ENCODE measurements around the gene MLN.
A peak's percentile ranks its signal among the peaks of the same experiment; 100 is the strongest.

MLN gene

DNA sequence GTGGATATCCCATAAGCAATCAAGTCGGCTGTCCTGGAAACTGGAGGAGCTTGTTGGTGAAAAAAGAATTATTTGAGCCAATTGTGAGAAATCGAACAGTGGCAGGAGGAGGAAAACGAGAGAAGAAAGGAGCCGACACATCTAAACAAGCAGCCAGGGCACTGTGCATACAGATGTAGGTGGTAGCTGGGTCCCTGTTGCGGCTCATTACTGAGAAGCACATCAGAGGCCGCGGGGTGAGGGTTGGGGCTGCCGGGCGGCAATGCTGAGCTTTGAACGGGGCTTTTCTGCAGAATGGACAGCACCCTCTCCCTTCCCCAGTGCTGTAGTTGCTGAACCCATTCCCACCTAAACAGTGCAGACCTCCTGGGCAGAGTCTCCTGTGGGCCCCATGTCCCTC, 10.8 kb downstream of the MLN start:
- Histone ChIP-seq H3K27me3 (ENCODE audit: insufficient read depth, low read length, poor library complexity) (no peaks in the 10 kb centered on the region), H3K79me1 (ENCODE audit: low read length) (no peaks in the 10 kb centered on the region), H3K4me3 (ENCODE audit: low read length) (no peak overlapping the region), H3K79me2 (ENCODE audit: control insufficient read depth, insufficient read depth, low read length) (no peaks in the 10 kb centered on the region), H3K56ac (ENCODE audit: low read length) (no peak overlapping the region), H3K4me1 (ENCODE audit: control insufficient read depth, low read depth, low read length) (peaks cover 6% of the 10 kb centered on the region), H4K8ac (ENCODE audit: low read depth, low read length) (no peak overlapping the region), H3K4me2 (ENCODE audit: low read length) (no peak overlapping the region), H2BK5ac (ENCODE audit: low read length) (no peak overlapping the region), H2AK5ac (ENCODE audit: low read length) (no peak overlapping the region), H3K18ac (ENCODE audit: low read length) (no peak overlapping the region), H2BK15ac (replicated peaks; ENCODE audit: low read depth) (no peak overlapping the region), H3K4ac (ENCODE audit: low read depth, low read length) (no peak overlapping the region), H3K23ac (ENCODE audit: low read length) (no peak overlapping the region), H4K5ac (ENCODE audit: low read length) (no peak overlapping the region), H3K9ac (ENCODE audit: low read length) (no peak overlapping the region), H3K27ac (ENCODE audit: low read depth, low read length) (no peak overlapping the region), H2BK120ac (ENCODE audit: low read depth, low read length) (no peak overlapping the region), H3K36me3 (ENCODE audit: control insufficient read depth, insufficient read depth, low read length) (no peaks in the 10 kb centered on the region)
- no CpG with 5 or more reads among the region's 10 CpGs for WGBS (ENCODE audit: extremely low coverage, insufficient coverage, low lambda C conversion rate)
- no peak for DNase-seq

- no peak overlapping the region for H4K8ac ChIP-seq (ENCODE audit: low read depth, low read length)
- no peak for DNase-seq
- peaks cover 4% of the 10 kb centered on the region for H3K79me1 ChIP-seq (ENCODE audit: low read length)
- no peak overlapping the region for H2AK5ac ChIP-seq (ENCODE audit: low read length)
- no peak overlapping the region for H3K23ac ChIP-seq (ENCODE audit: low read length)
- no peaks in the 10 kb centered on the region for H3K27me3 ChIP-seq (ENCODE audit: insufficient read depth, low read length, poor library complexity)
- no peak overlapping the region for H4K5ac ChIP-seq (ENCODE audit: low read length)
- no peaks in the 10 kb centered on the region for H3K36me3 ChIP-seq (ENCODE audit: control insufficient read depth, insufficient read depth, low read length)
- no peak overlapping the region for H3K56ac ChIP-seq (ENCODE audit: low read length)
- H2BK15ac ChIP-seq (replicated peaks; ENCODE audit: low read depth): no peak overlapping the region
- WGBS (ENCODE audit: extremely low coverage, insufficient coverage, low lambda C conversion rate): no CpG with 5 or more reads among the region's 7 CpGs
- no peak overlapping the region for H2BK5ac ChIP-seq (ENCODE audit: low read length)
- H3K4me1 ChIP-seq (ENCODE audit: control insufficient read depth, low read depth, low read length): peaks cover 15% of the 10 kb centered on the region
- H3K9ac ChIP-seq (ENCODE audit: low read length): no peak overlapping the region
- H3K4ac ChIP-seq (ENCODE audit: low read depth, low read length): no peak overlapping the region
- H3K79me2 ChIP-seq (ENCODE audit: control insufficient read depth, insufficient read depth, low read length): peaks cover 10% of the 10 kb centered on the region
- no peak overlapping the region for H3K18ac ChIP-seq (ENCODE audit: low read length)
- no peak overlapping the region for H3K4me3 ChIP-seq (ENCODE audit: low read length)
- no peak overlapping the region for H2BK120ac ChIP-seq (ENCODE audit: low read depth, low read length)
- H3K27ac ChIP-seq (ENCODE audit: low read depth, low read length): no peak overlapping the region
- no peak overlapping the region for H3K4me2 ChIP-seq (ENCODE audit: low read length)
Measured at GRCh38 chr6:33791620-33792019, 12.2 kb downstream of the MLN start.

GRCh38 chr6:33790910-33791309, 12.9 kb downstream of the MLN start:
- Histone ChIP-seq H4K5ac (ENCODE audit: low read length) (no peak overlapping the region), H2BK15ac (replicated peaks; ENCODE audit: low read depth) (no peak overlapping the region), H2BK120ac (ENCODE audit: low read depth, low read length) (no peak overlapping the region), H3K36me3 (ENCODE audit: control insufficient read depth, insufficient read depth, low read length) (no peaks in the 10 kb centered on the region), H3K79me2 (ENCODE audit: control insufficient read depth, insufficient read depth, low read length) (peaks cover 15% of the 10 kb centered on the region), H3K27me3 (ENCODE audit: insufficient read depth, low read length, poor library complexity) (no peaks in the 10 kb centered on the region), H3K27ac (ENCODE audit: low read depth, low read length) (no peak overlapping the region), H3K4me3 (ENCODE audit: low read length) (no peak overlapping the region), H3K23ac (ENCODE audit: low read length) (no peak overlapping the region), H2BK5ac (ENCODE audit: low read length) (no peak overlapping the region), H3K79me1 (ENCODE audit: low read length) (peaks cover 6% of the 10 kb centered on the region), H3K18ac (ENCODE audit: low read length) (peak overlapping the region; percentile 6), H3K9ac (ENCODE audit: low read length) (no peak overlapping the region), H3K4ac (ENCODE audit: low read depth, low read length) (no peak overlapping the region), H3K4me2 (ENCODE audit: low read length) (no peak overlapping the region), H4K8ac (ENCODE audit: low read depth, low read length) (no peak overlapping the region), H2AK5ac (ENCODE audit: low read length) (no peak overlapping the region), H3K56ac (ENCODE audit: low read length) (no peak overlapping the region), H3K4me1 (ENCODE audit: control insufficient read depth, low read depth, low read length) (peaks cover 15% of the 10 kb centered on the region)
- DNase-seq: no peak
- no CpG with 5 or more reads among the region's 5 CpGs for WGBS (ENCODE audit: extremely low coverage, insufficient coverage, low lambda C conversion rate)

GRCh38 chr6:33790379-33790778, 13.4 kb downstream of the MLN start:
- H3K4me3 ChIP-seq (ENCODE audit: low read length): no peak overlapping the region
- no peak overlapping the region for H2AK5ac ChIP-seq (ENCODE audit: low read length)
- no peak overlapping the region for H2BK15ac ChIP-seq (replicated peaks; ENCODE audit: low read depth)
- H3K4me2 ChIP-seq (ENCODE audit: low read length): no peak overlapping the region
- H3K4me1 ChIP-seq (ENCODE audit: control insufficient read depth, low read depth, low read length): peaks cover 14% of the 10 kb centered on the region
- no peak overlapping the region for H3K23ac ChIP-seq (ENCODE audit: low read length)
- H3K79me1 ChIP-seq (ENCODE audit: low read length): peaks cover 6% of the 10 kb centered on the region
- H3K27me3 ChIP-seq (ENCODE audit: insufficient read depth, low read length, poor library complexity): no peaks in the 10 kb centered on the region
- H3K4ac ChIP-seq (ENCODE audit: low read depth, low read length): no peak overlapping the region
- no peak overlapping the region for H2BK120ac ChIP-seq (ENCODE audit: low read depth, low read length)
- peak; percentile 51 for DNase-seq
- H3K9ac ChIP-seq (ENCODE audit: low read length): no peak overlapping the region
- no peaks in the 10 kb centered on the region for H3K36me3 ChIP-seq (ENCODE audit: control insufficient read depth, insufficient read depth, low read length)
- no peak overlapping the region for H3K27ac ChIP-seq (ENCODE audit: low read depth, low read length)
- H2BK5ac ChIP-seq (ENCODE audit: low read length): no peak overlapping the region
- H4K8ac ChIP-seq (ENCODE audit: low read depth, low read length): no peak overlapping the region
- no peak overlapping the region for H3K56ac ChIP-seq (ENCODE audit: low read length)
- no peak overlapping the region for H4K5ac ChIP-seq (ENCODE audit: low read length)
- H3K18ac ChIP-seq (ENCODE audit: low read length): peak overlapping the region; percentile 28
- WGBS (ENCODE audit: extremely low coverage, insufficient coverage, low lambda C conversion rate): no CpG with 5 or more reads among the region's 2 CpGs
- H3K79me2 ChIP-seq (ENCODE audit: control insufficient read depth, insufficient read depth, low read length): peaks cover 15% of the 10 kb centered on the region

DNA sequence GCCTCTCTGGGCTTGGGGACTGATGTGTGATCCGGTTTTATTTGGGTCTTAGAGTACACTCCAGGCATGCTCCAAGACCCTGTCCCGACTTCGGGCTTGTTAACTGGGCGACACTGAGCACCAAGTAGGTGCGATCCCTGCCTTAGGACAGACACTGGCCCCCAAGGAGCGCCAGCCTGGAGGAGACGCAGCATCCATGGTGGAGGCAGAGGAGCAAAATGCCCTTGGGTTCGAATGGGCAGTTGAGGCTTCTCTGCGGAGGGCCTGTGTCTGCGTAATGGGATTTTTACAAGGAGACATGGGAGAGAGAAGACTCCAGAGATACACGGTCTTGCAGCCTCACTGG, 14.3 kb downstream of the MLN start:
- peaks cover 15% of the 10 kb centered on the region for H3K4me1 ChIP-seq (ENCODE audit: control insufficient read depth, low read depth, low read length)
- peak overlapping the region; percentile 29 for H3K4ac ChIP-seq (ENCODE audit: low read depth, low read length)
- H3K18ac ChIP-seq (ENCODE audit: low read length): peak overlapping the region; percentile 1
- H4K5ac ChIP-seq (ENCODE audit: low read length): peak overlapping the region; percentile 78
- peaks cover 14% of the 10 kb centered on the region for H3K79me1 ChIP-seq (ENCODE audit: low read length)
- no CpG with 5 or more reads among the region's 11 CpGs for whole genome bisulfite sequencing (ENCODE audit: extremely low coverage, insufficient coverage, low lambda C conversion rate)
- no peak overlapping the region for H3K27ac ChIP-seq (ENCODE audit: low read depth, low read length)
- H3K4me2 ChIP-seq (ENCODE audit: low read length): peak overlapping the region; percentile 20
- H2BK5ac ChIP-seq (ENCODE audit: low read length): peak overlapping the region; percentile 12
- H2BK120ac ChIP-seq (ENCODE audit: low read depth, low read length): no peak overlapping the region
- no peak overlapping the region for H3K4me3 ChIP-seq (ENCODE audit: low read length)
- peak overlapping the region; percentile 4 for H3K23ac ChIP-seq (ENCODE audit: low read length)
- peak overlapping the region; percentile 66 for H3K56ac ChIP-seq (ENCODE audit: low read length)
- DNase-seq: no peak
- no peaks in the 10 kb centered on the region for H3K27me3 ChIP-seq (ENCODE audit: insufficient read depth, low read length, poor library complexity)
- peak overlapping the region; percentile 80 for H2AK5ac ChIP-seq (ENCODE audit: low read length)
- no peaks in the 10 kb centered on the region for H3K36me3 ChIP-seq (ENCODE audit: control insufficient read depth, insufficient read depth, low read length)
- H2BK15ac ChIP-seq (replicated peaks; ENCODE audit: low read depth): no peak overlapping the region
- peak overlapping the region; percentile 36 for H3K9ac ChIP-seq (ENCODE audit: low read length)
- peaks cover 22% of the 10 kb centered on the region for H3K79me2 ChIP-seq (ENCODE audit: control insufficient read depth, insufficient read depth, low read length)
- H4K8ac ChIP-seq (ENCODE audit: low read depth, low read length): no peak overlapping the region
